Astrocyte (in vitro differentiated cells and primary cell): ENCODE measurements around the gene CABP4.

Source experiments
- EZH2 ChIP-seq: IDR thresholded peaks from 2 replicates; pipeline ENCODE4 v1.6.1; 2012; ENCODE audit warnings: mild to moderate bottlenecking, low read length, inconsistent platforms; ENCODE audit not compliant: insufficient read depth
- TF ChIP-seq, protein P1 (sequence below): IDR thresholded peaks from 2 replicates; pipeline ENCODE4 v1.5.1; 2011; ENCODE audit warnings: low read depth, mild to moderate bottlenecking, inconsistent platforms, low read length, moderate library complexity; ENCODE audit not compliant: insufficient read depth

- TF ChIP-seq, protein P1, sequence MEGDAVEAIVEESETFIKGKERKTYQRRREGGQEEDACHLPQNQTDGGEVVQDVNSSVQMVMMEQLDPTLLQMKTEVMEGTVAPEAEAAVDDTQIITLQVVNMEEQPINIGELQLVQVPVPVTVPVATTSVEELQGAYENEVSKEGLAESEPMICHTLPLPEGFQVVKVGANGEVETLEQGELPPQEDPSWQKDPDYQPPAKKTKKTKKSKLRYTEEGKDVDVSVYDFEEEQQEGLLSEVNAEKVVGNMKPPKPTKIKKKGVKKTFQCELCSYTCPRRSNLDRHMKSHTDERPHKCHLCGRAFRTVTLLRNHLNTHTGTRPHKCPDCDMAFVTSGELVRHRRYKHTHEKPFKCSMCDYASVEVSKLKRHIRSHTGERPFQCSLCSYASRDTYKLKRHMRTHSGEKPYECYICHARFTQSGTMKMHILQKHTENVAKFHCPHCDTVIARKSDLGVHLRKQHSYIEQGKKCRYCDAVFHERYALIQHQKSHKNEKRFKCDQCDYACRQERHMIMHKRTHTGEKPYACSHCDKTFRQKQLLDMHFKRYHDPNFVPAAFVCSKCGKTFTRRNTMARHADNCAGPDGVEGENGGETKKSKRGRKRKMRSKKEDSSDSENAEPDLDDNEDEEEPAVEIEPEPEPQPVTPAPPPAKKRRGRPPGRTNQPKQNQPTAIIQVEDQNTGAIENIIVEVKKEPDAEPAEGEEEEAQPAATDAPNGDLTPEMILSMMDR = no peak
- no peak for TF ChIP-seq EZH2
Measured at GRCh38 chr11:67469508-67469811, 14.3 kb downstream of the CABP4 start.
